22Rv1 (cell line): ENCODE measurements around the gene H3-3A.
A peak's percentile ranks its signal among the peaks of the same experiment; 100 is the strongest.

ENCODE experiments used
- H3K27ac ChIP-seq: fragments of 450-650 bp; 2 replicates; pipeline ENCODE4 v1.5.1; 2017
- CTCF ChIP-seq: fragments of 450-650 bp; IDR thresholded peaks from 2 replicates; pipeline ENCODE4 v1.5.1; 2017; ENCODE audit warnings: mild to moderate bottlenecking
- ZFX ChIP-seq: fragments of 450-650 bp; IDR thresholded peaks from 2 replicates; pipeline ENCODE4 v1.6.1; 2017; ENCODE audit warnings: antibody characterized with exemption, borderline replicate concordance

Gene H3-3A

GRCh38 chr1:226051365-226051764 is 11.2 kb upstream of the H3-3A start:
- no peak overlapping the region for H3K27ac ChIP-seq
- TF ChIP-seq ZFX (no peak), CTCF (no peak)

- TF ChIP-seq CTCF (no peak), ZFX (no peak)
- H3K27ac ChIP-seq = no peak overlapping the region
Measured at GRCh38 chr1:226052061-226052460, 10.5 kb upstream of the H3-3A start.

- H3K27ac ChIP-seq = no peak overlapping the region
- no peak for TF ChIP-seq CTCF
- no peak for TF ChIP-seq ZFX
Measured at GRCh38 chr1:226054519-226055327, 7.8 kb upstream of the H3-3A start.

GRCh38 chr1:226059709-226060108 is 2.8 kb upstream of the H3-3A start:
- H3K27ac ChIP-seq = no peak overlapping the region

GRCh38 chr1:226060427-226060826 is 2.1 kb upstream of the H3-3A start:
- no peak for TF ChIP-seq CTCF
- no peak for TF ChIP-seq ZFX
- no peak overlapping the region; the same call in 1 of the 2 replicates for H3K27ac ChIP-seq

More at GRCh38 chr1:226059709-226060108, 2.8 kb upstream of the H3-3A start:
- TF ChIP-seq CTCF = no peak
- TF ChIP-seq ZFX = no peak

GRCh38 chr1:226061068-226061840 is 1.3 kb upstream of the H3-3A start:
- H3K27ac ChIP-seq = peak overlapping the region; percentile 98
- TF ChIP-seq CTCF (no peak), ZFX (no peak)

- peak overlapping the region; percentile 98 for H3K27ac ChIP-seq
- TF ChIP-seq CTCF (no peak), ZFX (no peak)
Measured at GRCh38 chr1:226061841-226062557, 517 bp upstream of the H3-3A start.
